ENCODE measurements around the gene CRPPA.

GRCh38 chr7:16412274-16413254, 8.8 kb downstream of the CRPPA start:
- no peak for TF ChIP-seq CTCF (conservative IDR thresholded peaks at IDR 0.05; ENCODE audit: low read length)
- TF ChIP-seq EZH2phosphoT487 (IDR thresholded peaks at IDR 0.05; ENCODE audit: borderline replicate concordance, low read depth, low read length) = no peak
